GM12892 (cell line): ENCODE results near the gene COL6A5. TPM values are rescaled to one million over a fixed set of nuclear protein-coding genes. Genes with fewer than 3 reads are reported as not detected.
"Not testable (repeated sequence)": the region's sequence is repeated elsewhere in the genome, so short reads cannot be mapped to it uniquely, and the experiment has no call there.

Source experiments
- DNase-seq: peaks from one replicate; pipeline ENCODE4 v3.0.0; 2011; ENCODE audit not compliant: insufficient read length
- FAIRE-seq: peaks from 2 replicates; lab custom pipeline; 2011; peaks lifted over from hg19 to GRCh38; lab: Jason Lieb, UNC
- POLR2A ChIP-seq: IDR thresholded peaks from 2 replicates; pipeline ENCODE4 v1.6.1; 2011; ENCODE audit warnings: low read depth, low read length, control low read depth
- POLR2AphosphoS5 ChIP-seq: IDR thresholded peaks from 2 replicates; pipeline ENCODE4 v1.6.1; 2011; ENCODE audit warnings: low read depth, low read length, control low read depth
- TAF1 ChIP-seq: IDR thresholded peaks from 2 replicates; pipeline ENCODE4 v1.6.1; 2011; ENCODE audit warnings: low read depth, mild to moderate bottlenecking, control low read depth, low read length, borderline replicate concordance
- polyA plus RNA-seq: library from polyadenylated mRNA; unstranded; fragments of >200 nt; gene quantifications from one replicate; pipeline ENCODE4 v1.2.1, GENCODE V29; 2012; ENCODE audit warnings: missing spikeins, inconsistent platforms; ENCODE audit not compliant: missing spikeins

The COL6A5 gene
- polyA plus RNA-seq, result not detected

GRCh38 chr3:130345487-130346079 lies at the start of gene COL6A5:
TSS of gene COL6A5 (plus strand) at chr3:130345672. CDS start at chr3:130373639, 27,967 bp downstream.
- FAIRE-seq, result no peak
- DNase-seq, result no peak
- TF ChIP-seq POLR2AphosphoS5, result no peak
- TF ChIP-seq TAF1, result no peak
- no peak for TF ChIP-seq POLR2A

GRCh38 chr3:130299531-130299930 lies 45.9 kb upstream of the COL6A5 start:
- TF ChIP-seq POLR2AphosphoS5, result no peak
- TF ChIP-seq TAF1, result no peak
- FAIRE-seq, result no peak
- DNase-seq, result no peak

- FAIRE-seq (no peak), DNase-seq (no peak)
- TF ChIP-seq POLR2A (no peak), POLR2AphosphoS5 (no peak), TAF1 (no peak)
These were observed 44.6 kb upstream of the COL6A5 start for GRCh38 chr3:130300888-130301287.

GRCh38 chr3:130310109-130310508 lies 35.4 kb upstream of the COL6A5 start:
- DNase-seq (no peak), FAIRE-seq (no peak)
- no peak for TF ChIP-seq TAF1
- no peak for TF ChIP-seq POLR2AphosphoS5

GRCh38 chr3:130312374-130312773 lies 33.1 kb upstream of the COL6A5 start:
- FAIRE-seq, result no peak
- DNase-seq, result no peak
- TF ChIP-seq POLR2A (no peak), POLR2AphosphoS5 (no peak), TAF1 (no peak)

- TF ChIP-seq POLR2A, result no peak
- no peak for TF ChIP-seq POLR2AphosphoS5
- no peak for TF ChIP-seq TAF1
- DNase-seq (no peak), FAIRE-seq (no peak)
These were observed 29.3 kb upstream of the COL6A5 start for GRCh38 chr3:130316169-130316568.

GRCh38 chr3:130323503-130323902 lies 22.0 kb upstream of the COL6A5 start:
- DNase-seq (no peak), FAIRE-seq (no peak)
- TF ChIP-seq POLR2AphosphoS5 (no peak), POLR2A (no peak), TAF1 (no peak)

GRCh38 chr3:130340766-130341165 lies 4.7 kb upstream of the COL6A5 start:
- DNase-seq (no peak), FAIRE-seq (no peak)
- TF ChIP-seq TAF1 (no peak), POLR2A (no peak), POLR2AphosphoS5 (no peak)

GRCh38 chr3:130341388-130341787 lies 4.1 kb upstream of the COL6A5 start:
- TF ChIP-seq TAF1 (no peak), POLR2AphosphoS5 (no peak), POLR2A (no peak)
- FAIRE-seq (no peak), DNase-seq (no peak)

- DNase-seq (no peak), FAIRE-seq (no peak)
- no peak for TF ChIP-seq POLR2A
- no peak for TF ChIP-seq TAF1
- TF ChIP-seq POLR2AphosphoS5, result no peak
These were observed 3.6 kb upstream of the COL6A5 start for GRCh38 chr3:130341882-130342281.

- FAIRE-seq (no peak), DNase-seq (no peak)
- TF ChIP-seq POLR2A, result no peak
- TF ChIP-seq TAF1, result no peak
These were observed 2.4 kb upstream of the COL6A5 start for GRCh38 chr3:130342821-130343661.

GRCh38 chr3:130348258-130348657 lies 2.8 kb downstream of the COL6A5 start:
- FAIRE-seq, DNase-seq: not testable (repeated sequence)
